Panc1 (cell line): ENCODE results near the gene SLC22A16. TPM values are rescaled to one million over a fixed set of nuclear protein-coding genes. Genes with fewer than 3 reads are reported as not detected.
A peak's percentile ranks its signal among the peaks of the same experiment; 100 is the strongest.

ENCODE experiments used
- ATAC-seq: fragments of 200-7000 bp; cut with Tn5 transposase; 2 replicates; pipeline ENCODE4 v1.9.1; 2020; ENCODE audit warnings: mild to moderate bottlenecking, moderate library complexity
- Bru-seq: library from RNA; stranded (reverse); fragments of 400-500 nt; gene quantifications from one replicate; lab custom pipeline; 2021; lab: Mats Ljungman, UMichigan
- BruChase-seq, 2 experiments: library from RNA; stranded (reverse); fragments of 400-500 nt; gene quantifications; one replicate each; lab custom pipeline; 2021; lab: Mats Ljungman, UMichigan
- BruUV-seq: library from RNA; stranded (reverse); fragments of 400-500 nt; replicated peaks from 2 replicates; lab custom pipeline; 2021; lab: Mats Ljungman, UMichigan
- CTCF ChIA-PET: fragments of 300-600 bp; sonication (Branson Sonifier 250); formaldehyde crosslinking; loops from one replicate; lab custom pipeline; 2022; ENCODE audit warnings: antibody characterized with exemption; lab: Charles Lee
- POLR2A ChIA-PET: fragments of 300-600 bp; sonication (Branson Sonifier 250); formaldehyde crosslinking; loops from one replicate; lab custom pipeline; 2022; ENCODE audit warnings: antibody characterized with exemption; lab: Charles Lee
- DNase-seq: peaks from one replicate; pipeline ENCODE4 v3.0.0-alpha.2; 2010; ENCODE audit warnings: low read depth, low spot score
- H3K27ac ChIP-seq: 2 replicates; pipeline ENCODE4 v1.5.1; 2011; ENCODE audit warnings: mild to moderate bottlenecking, low read length, inconsistent platforms
- H3K27me3 ChIP-seq: fragments of 200-500 bp; sonication (Bioruptor generic); 2 replicates; pipeline ENCODE4 v1.6.0; 2014; ENCODE audit warnings: low read length, inconsistent platforms; ENCODE audit not compliant: control insufficient read depth, insufficient read depth
- H3K36me3 ChIP-seq: fragments of 200-500 bp; sonication (Bioruptor generic); 2 replicates; pipeline ENCODE4 v1.5.1; 2014; ENCODE audit warnings: inconsistent platforms, mild to moderate bottlenecking, low read length, moderate library complexity; ENCODE audit not compliant: control insufficient read depth, insufficient read depth
- H3K4me1 ChIP-seq: 2 replicates; pipeline ENCODE4 v1.5.1; 2011; ENCODE audit warnings: inconsistent platforms, mild to moderate bottlenecking, low read length, moderate library complexity; ENCODE audit not compliant: control insufficient read depth, insufficient read depth
- H3K4me3 ChIP-seq, 2 experiments: 2 replicates each; pipeline ENCODE4 v1.5.1; 2011 to 2012; ENCODE audit warnings: low read depth in 2 of 2, low read length in 2 of 2, mild to moderate bottlenecking in 2 of 2, inconsistent platforms in 1 of 2, moderate library complexity in 1 of 2
- H3K9me3 ChIP-seq: fragments of 200-500 bp; sonication (Bioruptor generic); 2 replicates; pipeline ENCODE4 v1.5.1; 2014; ENCODE audit warnings: low read depth, mild to moderate bottlenecking, inconsistent platforms, low read length, moderate library complexity; ENCODE audit not compliant: control insufficient read depth, insufficient read depth
- POLR2AphosphoS5 ChIP-seq: IDR thresholded peaks from 2 replicates; pipeline ENCODE4 v1.6.1; 2012; ENCODE audit warnings: mild to moderate bottlenecking, low read depth, low read length, moderate library complexity
- REST ChIP-seq, 2 experiments: IDR thresholded peaks; 2 replicates each; pipeline ENCODE4 v1.6.1; 2011 to 2012; ENCODE audit warnings: low read depth in 2 of 2, control low read depth in 1 of 2, low read length in 1 of 2, mild to moderate bottlenecking in 1 of 2, moderate library complexity in 1 of 2; ENCODE audit not compliant: insufficient read depth in 1 of 2
- SIN3A ChIP-seq: IDR thresholded peaks from 2 replicates; pipeline ENCODE4 v1.6.1; 2012; ENCODE audit warnings: low read depth, mild to moderate bottlenecking, low read length, moderate library complexity, borderline replicate concordance; ENCODE audit not compliant: insufficient read depth
- TCF7L2 ChIP-seq: IDR thresholded peaks from 2 replicates; pipeline ENCODE4 v1.6.1; 2011; ENCODE audit warnings: mild to moderate bottlenecking, low read depth, low read length, inconsistent platforms
- in situ Hi-C: cut with HindIII; loops from 2 replicates; pipeline ENCODE4 v1.10.0; 2016; ENCODE audit warnings: low sequenced_read_pairs, low pct_unique_long_range_greater_than_20kb
- intact Hi-C: fragments of 100-400 bp; cut with micrococcal nuclease; formaldehyde crosslinking; loops from one replicate; pipeline ENCODE4 v1.10.0; 2022; ENCODE audit not compliant: unreplicated experiment
- long read RNA-seq: library from polyadenylated mRNA; unstranded; transcript quantifications from one replicate; pipeline ENCODE4 v2.0.0, GENCODE V29; 2021; ENCODE audit not compliant: unreplicated experiment
- polyA plus RNA-seq: library from polyadenylated mRNA; unstranded; fragments of >200 nt; gene quantifications from one replicate; pipeline ENCODE4 v1.2.1, GENCODE V29; 2012; ENCODE audit warnings: missing spikeins; ENCODE audit not compliant: insufficient read length
- total RNA-seq: library from RNA; stranded (reverse); gene quantifications from one replicate; pipeline ENCODE4 v1.2.1, GENCODE V29; 2021; ENCODE audit not compliant: unreplicated experiment
- TF ChIP-seq, protein P1 (sequence below): fragments of 450-650 bp; IDR thresholded peaks from 2 replicates; pipeline ENCODE4 v1.5.1; 2017; ENCODE audit warnings: mild to moderate bottlenecking

SLC22A16 gene
- total RNA-seq (not detected), Bru-seq, nascent RNA (percentile 8 among the genes with signal in this experiment), BruChase-seq, experiment 1, labeled RNA remaining after a 2-hour chase (percentile 7 among the genes with signal in this experiment), BruChase-seq, experiment 2, labeled RNA remaining after a 6-hour chase (percentile 4 among the genes with signal in this experiment)
- not detected for polyA plus RNA-seq
- long read RNA-seq, result 0 reads

- ChIA-PET CTCF (no interaction called here), POLR2A (no interaction called here)
- in situ Hi-C loops (no loop called here), intact Hi-C loops (no loop called here)
- H3K27ac ChIP-seq, result no peak within 1 kb of the TSS
- ATAC-seq (peak; percentile 63), DNase-seq (no peak)
- no peaks in the 10 kb centered on the region for H3K9me3 ChIP-seq
- H3K4me1 ChIP-seq, result no peaks in the 10 kb centered on the region
- no peaks in the 10 kb centered on the region for H3K36me3 ChIP-seq
- TF ChIP-seq TCF7L2, result no peak
- TF ChIP-seq, protein P1, sequence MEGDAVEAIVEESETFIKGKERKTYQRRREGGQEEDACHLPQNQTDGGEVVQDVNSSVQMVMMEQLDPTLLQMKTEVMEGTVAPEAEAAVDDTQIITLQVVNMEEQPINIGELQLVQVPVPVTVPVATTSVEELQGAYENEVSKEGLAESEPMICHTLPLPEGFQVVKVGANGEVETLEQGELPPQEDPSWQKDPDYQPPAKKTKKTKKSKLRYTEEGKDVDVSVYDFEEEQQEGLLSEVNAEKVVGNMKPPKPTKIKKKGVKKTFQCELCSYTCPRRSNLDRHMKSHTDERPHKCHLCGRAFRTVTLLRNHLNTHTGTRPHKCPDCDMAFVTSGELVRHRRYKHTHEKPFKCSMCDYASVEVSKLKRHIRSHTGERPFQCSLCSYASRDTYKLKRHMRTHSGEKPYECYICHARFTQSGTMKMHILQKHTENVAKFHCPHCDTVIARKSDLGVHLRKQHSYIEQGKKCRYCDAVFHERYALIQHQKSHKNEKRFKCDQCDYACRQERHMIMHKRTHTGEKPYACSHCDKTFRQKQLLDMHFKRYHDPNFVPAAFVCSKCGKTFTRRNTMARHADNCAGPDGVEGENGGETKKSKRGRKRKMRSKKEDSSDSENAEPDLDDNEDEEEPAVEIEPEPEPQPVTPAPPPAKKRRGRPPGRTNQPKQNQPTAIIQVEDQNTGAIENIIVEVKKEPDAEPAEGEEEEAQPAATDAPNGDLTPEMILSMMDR, result no peak
- no TSS peak for BruUV-seq
- no peaks in the 10 kb centered on the region; the same call in none of the 2 replicates for H3K27me3 ChIP-seq
- peak within 1 kb of the TSS; percentile 11 to 23; a peak in 2 of 4 replicates for H3K4me3 ChIP-seq
Observed at GRCh38 chr6:110476046-110476849, at the start of gene SLC22A16. TSS of gene SLC22A16 (minus strand) at chr6:110476613. CDS start at chr6:110476574, 39 bp downstream.

DNA sequence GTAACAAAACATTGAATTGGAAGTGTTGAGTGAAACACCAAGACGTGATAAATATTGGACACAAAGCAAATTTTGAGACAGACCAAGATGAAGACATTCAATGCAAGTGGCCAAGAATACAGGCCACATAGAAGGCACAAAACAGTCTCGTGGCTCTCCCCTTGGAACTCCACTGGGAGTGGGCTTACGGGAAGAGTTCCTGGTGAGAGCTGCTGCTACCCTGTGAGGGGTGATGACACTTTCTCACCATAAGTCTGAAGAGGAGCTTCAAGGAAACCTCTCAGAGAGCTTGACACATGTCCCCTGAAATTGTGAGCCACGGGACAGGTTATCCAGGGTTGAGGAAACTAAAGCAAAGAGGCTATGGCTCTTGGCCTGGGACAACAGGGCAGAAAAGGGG is 48.6 kb upstream of the SLC22A16 start:
- Histone ChIP-seq H3K27ac (no peak overlapping the region), H3K36me3 (no peaks in the 10 kb centered on the region), H3K4me1 (peaks cover 17% of the 10 kb centered on the region), H3K9me3 (no peaks in the 10 kb centered on the region), H3K4me3 (no peak overlapping the region), H3K27me3 (no peaks in the 10 kb centered on the region)
- no peak for ATAC-seq
- POLR2A ChIA-PET, result no interaction called here
- in situ Hi-C loops, result no loop called here
- TF ChIP-seq REST (IDR thresholded peaks at IDR 0.05; ENCODE audit: insufficient read depth in 1 of 2, low read depth in 2 of 2, low read length in 1 of 2) (no peak), POLR2AphosphoS5 (no peak), SIN3A (no peak), TCF7L2 (no peak)
- TF ChIP-seq, protein P1, result no peak
- DNase-seq, result no peak
- CTCF ChIA-PET, result no interaction called here
- intact Hi-C loops, result loop anchor here (5.0 to 10.0 kb wide), 2 partner anchors 157 to 680 kb away; no protein-coding TSS in a partner anchor
- BruUV-seq, result no TSS peak
